Esophagus muscularis mucosa (tissue), 4 donors: ENCODE data around the gene ZNF672.

Experiments used
- EP300 ChIP-seq: sonication (generic); formaldehyde crosslinking; IDR thresholded peaks from one replicate; pipeline ENCODE4 v1.6.1; 2017; ENCODE audit warnings: antibody characterized with exemption
- POLR2A ChIP-seq: fragments of 450-650 bp; IDR thresholded peaks from one replicate; pipeline ENCODE4 v1.6.1; 2017; ENCODE audit warnings: antibody characterized with exemption, moderate library complexity, mild to moderate bottlenecking, low read depth
- POLR2AphosphoS5 ChIP-seq, 2 donors: sonication (generic); formaldehyde crosslinking; IDR thresholded peaks; one replicate each; pipeline ENCODE4 v1.6.1; 2017; ENCODE audit warnings: antibody characterized with exemption in 2 of 2
- TF ChIP-seq, protein P1 (sequence below), 3 experiments: fragments of 200-600 bp in 2 of 3; fragments of 450-650 bp in 1 of 3; sonication (generic) in 2 of 3; IDR thresholded peaks; one replicate each; pipeline ENCODE4 v1.5.1; 2017 to 2019; ENCODE audit warnings: antibody characterized with exemption in 3 of 3, mild to moderate bottlenecking in 2 of 3, moderate library complexity in 1 of 3

DNA sequence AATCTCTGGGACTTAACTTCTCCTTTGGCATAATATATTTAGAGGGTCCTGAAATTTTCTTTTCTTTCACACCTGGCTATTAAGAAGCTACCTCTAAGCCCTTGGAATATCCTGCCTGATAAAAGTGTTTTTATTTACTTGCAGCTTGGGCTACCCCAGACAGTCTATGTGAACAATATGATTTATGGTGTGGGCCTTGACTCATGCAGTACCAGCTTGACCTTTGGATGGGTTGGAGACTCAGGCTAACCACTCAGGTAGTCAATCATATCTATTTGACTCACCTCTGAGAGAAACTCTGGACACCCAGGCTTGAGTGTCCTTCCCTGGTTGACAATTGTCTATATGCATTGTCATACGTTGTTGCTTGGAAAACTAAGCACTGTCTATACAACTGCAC is 54.6 kb downstream of the ZNF672 start:
- no peak for TF ChIP-seq POLR2A
- TF ChIP-seq, protein P1, sequence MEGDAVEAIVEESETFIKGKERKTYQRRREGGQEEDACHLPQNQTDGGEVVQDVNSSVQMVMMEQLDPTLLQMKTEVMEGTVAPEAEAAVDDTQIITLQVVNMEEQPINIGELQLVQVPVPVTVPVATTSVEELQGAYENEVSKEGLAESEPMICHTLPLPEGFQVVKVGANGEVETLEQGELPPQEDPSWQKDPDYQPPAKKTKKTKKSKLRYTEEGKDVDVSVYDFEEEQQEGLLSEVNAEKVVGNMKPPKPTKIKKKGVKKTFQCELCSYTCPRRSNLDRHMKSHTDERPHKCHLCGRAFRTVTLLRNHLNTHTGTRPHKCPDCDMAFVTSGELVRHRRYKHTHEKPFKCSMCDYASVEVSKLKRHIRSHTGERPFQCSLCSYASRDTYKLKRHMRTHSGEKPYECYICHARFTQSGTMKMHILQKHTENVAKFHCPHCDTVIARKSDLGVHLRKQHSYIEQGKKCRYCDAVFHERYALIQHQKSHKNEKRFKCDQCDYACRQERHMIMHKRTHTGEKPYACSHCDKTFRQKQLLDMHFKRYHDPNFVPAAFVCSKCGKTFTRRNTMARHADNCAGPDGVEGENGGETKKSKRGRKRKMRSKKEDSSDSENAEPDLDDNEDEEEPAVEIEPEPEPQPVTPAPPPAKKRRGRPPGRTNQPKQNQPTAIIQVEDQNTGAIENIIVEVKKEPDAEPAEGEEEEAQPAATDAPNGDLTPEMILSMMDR (IDR thresholded peaks at IDR 0.05) = no peak
- no peak for TF ChIP-seq EP300
- TF ChIP-seq POLR2AphosphoS5 (IDR thresholded peaks at IDR 0.05) = no peak
